ENCODE data around the gene MGST2.
A peak's percentile ranks its signal among the peaks of the same experiment; 100 is the strongest.
"Not testable (repeated sequence)": the region's sequence is repeated elsewhere in the genome, so short reads cannot be mapped to it uniquely, and the experiment has no call there.

MGST2 gene

GRCh38 chr4:139665690-139666529, at the start of gene MGST2:
TSS of gene MGST2 (plus strand) at chr4:139665819. CDS start at chr4:139666020, 201 bp downstream.
- FAIRE-seq, result peak; percentile 13

DNA sequence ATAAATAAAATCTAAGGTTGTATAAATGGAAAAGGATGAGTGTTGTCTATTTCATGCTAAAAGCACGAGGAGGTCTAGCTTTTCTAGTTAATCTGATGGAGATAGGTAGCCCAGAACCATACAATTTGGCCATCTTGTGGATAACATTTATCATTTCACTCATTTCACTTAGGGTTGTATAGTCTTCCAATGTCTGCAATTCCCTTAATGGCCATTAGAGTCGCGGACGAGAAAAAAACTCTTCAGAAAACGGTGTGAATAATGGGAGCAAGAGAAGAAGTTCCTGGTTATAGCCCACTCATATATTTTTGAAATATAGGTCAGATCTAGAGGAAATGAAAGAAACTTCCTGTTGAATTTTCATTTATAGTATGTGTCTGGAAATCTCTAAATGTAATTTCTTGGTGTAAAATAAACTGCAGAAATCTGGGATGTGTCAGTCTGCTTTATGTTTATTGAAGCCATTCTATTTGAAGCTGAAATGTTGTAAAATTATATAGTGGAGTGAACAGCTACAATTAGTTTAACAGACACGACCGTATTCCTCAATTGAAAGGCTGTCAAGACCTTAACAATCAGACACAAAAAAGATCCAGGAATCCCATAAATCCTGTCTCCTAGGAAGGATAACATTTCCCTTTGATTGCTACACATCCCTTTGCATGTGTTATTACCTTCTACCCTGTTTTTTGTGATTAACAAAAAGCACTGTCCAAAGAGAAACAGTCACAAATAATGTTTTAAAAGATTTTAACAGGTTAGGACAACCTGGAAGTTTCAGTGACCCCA, 47.7 kb upstream of the MGST2 start:
- no peak for FAIRE-seq

DNA sequence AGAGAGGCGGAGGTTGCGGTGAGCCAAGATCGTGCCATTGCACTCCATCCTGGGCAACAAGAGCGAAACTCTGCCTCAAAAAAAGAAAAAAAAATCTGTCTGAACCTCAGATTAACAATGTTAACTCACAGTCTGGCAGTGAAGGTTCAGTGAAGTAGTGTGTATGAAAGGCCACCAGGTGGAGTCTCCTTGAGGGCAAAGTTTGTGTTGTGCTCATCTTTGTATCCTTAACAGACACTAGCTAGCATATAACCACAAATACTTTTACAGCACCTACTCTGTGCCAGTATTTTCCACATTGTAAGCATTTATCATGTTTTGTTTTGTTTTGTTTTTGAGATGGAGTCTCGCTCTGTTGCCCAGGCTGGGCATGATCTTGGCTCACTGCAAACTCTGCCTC, 46.0 kb upstream of the MGST2 start:
- FAIRE-seq, result no peak

DNA sequence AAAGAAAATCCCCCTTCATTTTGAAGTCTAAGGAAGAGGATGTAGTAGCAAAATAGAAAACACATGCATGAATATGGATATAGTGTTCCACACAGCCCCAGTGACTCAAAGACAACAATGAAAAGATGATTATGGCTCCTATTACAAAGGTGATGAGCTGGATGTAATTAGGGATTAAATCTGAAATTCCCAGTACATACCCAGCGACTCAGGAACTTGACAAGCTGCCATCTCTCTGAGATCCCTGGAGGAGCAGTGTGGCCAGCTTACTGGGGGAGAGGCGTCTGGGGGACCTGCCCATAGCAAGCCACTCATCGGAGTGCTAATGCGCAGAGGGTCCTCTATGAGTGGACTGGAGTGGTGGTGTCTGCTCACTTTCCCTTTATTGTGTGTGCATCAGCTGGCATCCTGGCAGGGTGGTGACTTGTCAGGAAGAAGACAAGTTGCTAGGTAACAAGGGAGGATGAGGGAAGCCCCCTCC, 42.7 kb upstream of the MGST2 start:
- no peak for FAIRE-seq

DNA sequence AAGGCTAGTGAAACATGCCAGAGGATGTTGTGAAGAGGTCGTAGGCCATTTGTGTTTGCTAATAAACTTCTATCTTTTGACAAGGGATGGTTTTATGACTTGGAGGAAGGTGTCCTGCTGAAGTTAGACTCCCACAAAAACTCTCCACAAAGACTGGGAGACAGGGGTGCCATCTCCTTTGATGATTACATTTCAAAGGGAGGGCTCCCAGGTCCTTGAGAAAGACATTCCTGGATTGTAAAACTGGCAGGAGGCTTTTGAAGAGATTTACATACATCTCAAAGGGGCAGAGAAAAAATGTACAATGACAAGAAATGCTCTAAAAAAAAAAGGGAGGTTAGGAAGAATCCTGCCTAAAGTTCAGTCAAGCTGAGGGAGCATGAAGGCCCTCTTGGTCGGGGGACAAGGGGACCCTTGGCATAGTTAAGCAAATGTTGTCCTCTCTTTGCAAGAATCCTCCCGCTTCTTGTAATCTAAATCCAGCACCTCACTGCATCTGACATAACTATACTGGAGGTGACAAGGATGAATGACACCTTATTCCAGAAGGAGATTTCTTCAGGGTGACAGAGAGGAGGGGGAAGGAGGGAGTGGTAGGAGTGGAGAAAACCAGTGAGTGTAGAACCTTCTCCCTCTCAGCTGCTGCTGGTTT, 41.1 kb upstream of the MGST2 start:
- FAIRE-seq, result no peak

GRCh38 chr4:139625093-139625455, 40.5 kb upstream of the MGST2 start:
- FAIRE-seq, result no peak

DNA sequence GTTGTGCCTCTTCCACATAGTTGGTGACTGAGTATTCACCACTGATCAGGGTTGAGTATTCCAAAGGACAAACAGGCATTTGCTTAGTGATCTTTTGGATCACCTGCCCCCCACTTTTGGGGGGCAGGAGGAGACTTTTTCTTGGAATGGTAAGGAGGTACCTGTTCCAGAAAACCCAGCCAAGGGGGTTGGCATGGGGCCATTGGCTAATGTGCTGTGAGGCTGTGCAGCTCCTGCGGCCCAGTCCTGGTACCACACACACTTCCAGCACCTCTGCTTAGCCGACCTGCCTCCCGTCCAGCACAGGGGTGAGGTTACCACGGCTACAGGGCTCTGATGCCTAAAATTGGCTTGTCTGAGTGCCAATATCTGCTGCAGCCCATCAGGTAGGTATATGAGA, 40.1 kb upstream of the MGST2 start:
- no peak for FAIRE-seq

GRCh38 chr4:139628184-139629012, 37.2 kb upstream of the MGST2 start:
- no peak for FAIRE-seq

DNA sequence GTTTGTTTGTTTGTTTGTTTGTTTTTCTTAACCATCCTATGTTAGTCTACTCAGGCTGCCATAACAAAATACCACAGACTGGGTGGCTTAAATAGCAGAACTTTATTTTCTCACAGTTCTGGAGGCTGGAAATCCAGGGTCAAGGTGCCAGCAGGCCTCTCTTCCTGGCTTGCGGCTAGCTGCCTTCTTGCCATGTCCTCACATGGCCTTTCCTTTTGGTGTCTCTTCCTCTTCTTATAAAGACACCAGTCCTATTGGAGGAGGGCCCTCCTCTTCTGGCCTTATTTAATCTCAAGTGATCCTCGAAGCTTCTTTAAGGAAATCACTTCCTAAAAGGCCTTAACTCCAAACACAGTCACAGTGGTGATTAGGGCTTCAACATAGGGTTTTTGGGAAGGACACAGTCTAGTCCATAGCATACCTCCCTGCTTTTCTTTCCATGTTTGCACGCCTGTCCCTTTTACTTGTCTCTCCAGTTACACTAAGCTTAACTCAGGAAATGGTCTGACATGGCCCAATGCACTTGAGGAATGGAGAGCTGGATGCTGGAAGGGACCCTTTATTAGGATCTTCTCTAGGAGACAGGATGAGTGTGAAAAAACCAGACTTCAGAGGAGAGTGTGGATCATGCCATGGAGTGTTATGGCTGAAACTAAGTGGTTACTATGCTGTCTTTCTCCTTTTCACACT, 36.0 kb upstream of the MGST2 start:
- no peak for FAIRE-seq

GRCh38 chr4:139630126-139630495, 35.5 kb upstream of the MGST2 start:
- FAIRE-seq, result no peak

DNA sequence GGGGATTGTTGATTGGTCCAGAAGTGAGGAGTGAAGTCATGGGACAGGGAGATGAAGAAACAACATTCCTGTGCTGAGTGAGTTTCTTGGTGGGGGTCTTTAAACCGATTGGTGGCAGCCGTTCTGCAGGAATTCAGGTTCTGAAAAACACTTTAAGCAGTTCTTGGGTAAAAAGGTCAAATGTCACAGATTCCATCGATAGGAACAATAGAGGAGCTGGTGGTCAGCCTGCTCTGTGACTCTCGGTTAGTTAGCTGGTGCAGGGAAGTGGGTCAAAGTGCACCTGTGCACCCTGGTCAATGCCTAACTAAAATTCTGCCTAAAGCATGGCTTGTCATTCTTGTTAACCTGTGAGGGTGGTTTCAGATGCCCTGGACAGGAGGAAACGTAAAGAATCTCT, 34.6 kb upstream of the MGST2 start:
- no peak for FAIRE-seq

DNA sequence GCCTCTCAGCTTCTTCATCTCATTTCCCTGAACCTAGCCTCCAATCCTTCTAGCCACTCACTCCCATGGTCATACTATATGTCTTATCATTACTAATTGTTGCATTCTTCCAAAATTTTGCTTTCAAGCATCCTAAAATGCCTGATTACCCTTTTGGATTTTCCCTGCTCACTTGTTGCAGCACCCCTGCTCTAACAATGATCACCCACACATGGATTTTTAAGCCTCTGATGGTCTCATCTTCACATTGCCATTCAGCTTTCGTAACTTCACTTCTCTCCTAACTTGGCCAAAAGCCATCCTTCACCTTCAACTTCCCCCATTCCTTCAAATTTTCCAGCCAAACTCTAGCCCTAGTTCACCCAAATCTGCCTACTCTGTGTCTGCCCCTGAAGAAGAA, 33.8 kb upstream of the MGST2 start:
- no peak for FAIRE-seq

DNA sequence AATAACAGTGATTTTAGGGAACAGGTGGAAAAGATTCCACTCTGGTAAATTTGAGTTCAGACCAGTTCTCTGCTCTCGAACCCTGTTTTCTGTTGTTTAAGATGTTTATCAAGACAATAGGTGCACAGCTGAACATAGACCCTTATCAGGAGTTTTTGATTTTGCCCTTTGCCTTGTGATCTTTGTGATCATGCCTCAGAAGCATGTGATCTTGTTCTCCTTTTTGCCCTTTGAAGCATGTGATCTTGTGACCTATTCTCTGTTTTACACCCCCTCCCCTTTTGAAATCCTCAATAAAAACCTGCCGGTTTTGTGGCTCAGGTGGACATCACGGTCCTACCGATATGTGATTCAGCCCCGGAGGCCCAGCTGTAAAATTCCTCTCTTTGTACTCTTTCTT, 32.9 kb upstream of the MGST2 start:
- not testable (repeated sequence) for FAIRE-seq

- FAIRE-seq, result no peak
Observed at GRCh38 chr4:139633195-139633594, 32.4 kb upstream of the MGST2 start.

DNA sequence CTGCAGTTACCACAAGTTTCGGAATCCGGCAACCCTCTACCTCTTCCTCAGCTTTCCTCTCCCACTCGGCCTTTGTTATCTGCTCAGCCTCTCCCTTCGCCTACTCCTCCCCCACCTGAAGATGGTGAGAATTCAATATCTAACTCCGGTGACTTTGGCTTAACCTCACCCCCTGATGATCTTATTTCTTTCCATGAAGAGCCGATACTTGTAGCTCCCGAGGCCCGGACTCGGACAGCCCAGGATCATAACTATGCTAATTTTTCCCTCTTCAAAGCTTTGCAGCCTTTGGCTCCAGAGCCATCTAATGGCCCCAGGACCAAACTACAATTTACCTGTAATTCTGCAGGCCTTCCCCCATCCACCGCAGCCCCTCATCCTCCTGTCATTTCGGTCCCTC, 32.0 kb upstream of the MGST2 start:
- FAIRE-seq, result no peak

DNA sequence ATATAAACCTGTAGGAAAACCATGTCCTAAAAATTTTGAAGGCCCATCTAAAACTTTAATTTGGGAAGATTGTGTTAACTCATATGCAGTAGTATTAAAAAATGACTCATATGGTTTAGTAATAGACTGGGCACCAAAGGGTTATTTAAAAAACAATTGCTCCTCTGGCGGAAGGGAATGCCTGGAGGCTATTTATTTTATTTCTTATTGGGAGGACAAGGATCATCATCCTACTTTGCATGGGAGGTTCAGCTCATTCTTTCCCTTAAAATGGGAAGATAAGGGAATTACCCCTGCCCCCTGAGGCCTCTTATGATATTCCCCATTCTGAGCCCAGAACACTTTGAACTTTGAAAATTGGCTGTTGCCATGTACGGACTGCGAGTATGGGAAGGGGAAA, 29.7 kb upstream of the MGST2 start:
- FAIRE-seq, result no peak

- not testable (repeated sequence) for FAIRE-seq
Observed at GRCh38 chr4:139638306-139638705, 27.3 kb upstream of the MGST2 start.

DNA sequence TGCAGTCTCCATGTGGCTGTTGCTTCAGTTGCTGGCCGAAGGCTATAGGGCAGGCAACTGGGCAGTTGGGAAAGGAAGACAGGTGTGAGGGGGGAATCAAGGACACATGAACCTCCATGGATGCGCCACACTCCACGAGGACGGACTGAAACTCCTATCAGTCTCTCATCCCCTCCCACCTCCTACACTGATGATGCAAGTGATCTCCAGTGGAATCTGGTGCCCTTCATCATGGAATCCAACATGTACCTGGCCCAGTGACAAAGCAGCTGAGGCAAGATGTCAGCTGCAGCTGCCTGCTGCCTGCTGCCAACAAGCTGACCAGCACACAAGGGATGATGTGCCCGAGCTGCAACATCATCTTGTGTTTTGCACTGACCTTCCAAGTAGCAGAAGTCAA, 26.0 kb upstream of the MGST2 start:
- FAIRE-seq, result no peak

DNA sequence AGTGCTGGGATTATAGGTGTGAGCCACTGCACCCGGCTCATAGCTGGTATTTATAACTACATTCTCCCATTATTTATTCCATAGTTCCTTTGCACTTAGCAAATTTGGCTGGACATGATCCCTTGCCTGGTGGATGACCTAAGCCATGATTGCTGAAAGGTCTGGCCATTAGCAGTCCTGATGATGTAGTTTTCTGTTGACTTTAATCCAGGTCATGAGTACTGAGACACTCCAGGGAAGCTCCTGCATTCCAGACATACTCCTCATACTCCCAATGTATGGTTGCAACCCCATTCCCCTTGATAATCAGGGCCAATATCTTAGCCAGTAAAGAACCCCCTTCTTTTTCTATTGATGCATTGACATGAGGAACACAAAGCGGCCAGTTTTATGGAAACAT, 24.4 kb upstream of the MGST2 start:
- no peak for FAIRE-seq

- FAIRE-seq, result no peak
Observed at GRCh38 chr4:139642364-139642763, 23.3 kb upstream of the MGST2 start.

- FAIRE-seq, result no peak
Observed at GRCh38 chr4:139643042-139643895, 22.4 kb upstream of the MGST2 start.
